Spleen (tissue), 11 donors: ENCODE results near the gene UBASH3A. TPM values are rescaled to one million over a fixed set of nuclear protein-coding genes. Genes with fewer than 3 reads are reported as not detected.

Experiments used
- DNase-seq: peaks from one replicate; pipeline ENCODE4 v3.0.0-alpha.2; 2020
- H3K27ac ChIP-seq, 8 donors: fragments of 200-600 bp; sonication (generic) in 7 of 8; 1 replicate in 4 of 8; 2 replicates in 4 of 8; pipeline versions ENCODE4 v1.5.0 to v1.8.0; 2016 to 2021; ENCODE audit warnings: inconsistent platforms in 4 of 8, mild to moderate bottlenecking in 4 of 8, moderate library complexity in 1 of 8
- H3K27me3 ChIP-seq, 7 donors: fragments of 200-600 bp; sonication (generic) in 6 of 7; replicated peaks in 1 of 7; 1 replicate in 4 of 7; 2 replicates in 3 of 7; pipeline versions ENCODE4 v1.5.0 to v1.8.0; 2016 to 2021; ENCODE audit warnings: inconsistent platforms in 3 of 7, mild to moderate bottlenecking in 1 of 7
- H3K36me3 ChIP-seq, 6 donors: fragments of 200-600 bp; sonication (generic) in 5 of 6; 1 replicate in 4 of 6; 2 replicates in 2 of 6; pipeline versions ENCODE4 v1.5.0 to v1.8.0; 2016 to 2021; ENCODE audit warnings: inconsistent platforms in 2 of 6
- H3K4me1 ChIP-seq, 6 donors: fragments of 200-600 bp; sonication (generic) in 5 of 6; 1 replicate in 3 of 6; 2 replicates in 3 of 6; pipeline versions ENCODE4 v1.5.0 to v1.8.0; 2016 to 2021; ENCODE audit warnings: inconsistent platforms in 3 of 6
- H3K4me3 ChIP-seq, 8 donors: fragments of 200-600 bp; sonication (generic) in 7 of 8; 1 replicate in 4 of 8; 2 replicates in 4 of 8; pipeline versions ENCODE4 v1.5.0 to v1.8.0; 2016 to 2021; ENCODE audit warnings: inconsistent platforms in 4 of 8, mild to moderate bottlenecking in 4 of 8, moderate library complexity in 2 of 8
- H3K9me3 ChIP-seq, 8 donors: fragments of 200-600 bp; sonication (generic) in 7 of 8; 1 replicate in 4 of 8; 2 replicates in 4 of 8; pipeline versions ENCODE4 v1.5.0 to v1.8.0; 2016 to 2021; ENCODE audit warnings: inconsistent platforms in 4 of 8
- POLR2A ChIP-seq, 3 donors: fragments of 450-650 bp; IDR thresholded peaks; one replicate each; pipeline ENCODE4 v1.5.1; 2017; ENCODE audit warnings: antibody characterized with exemption in 3 of 3, mild to moderate bottlenecking in 1 of 3
- POLR2AphosphoS5 ChIP-seq, 3 donors: sonication (generic); formaldehyde crosslinking; IDR thresholded peaks; one replicate each; pipeline ENCODE4 v1.5.1; 2017; ENCODE audit warnings: antibody characterized with exemption in 3 of 3
- WGBS, 5 donors: extraction: QIAGEN DNeasy Blood & Tissue Kit in 3 of 5; methylation state at CpG; one replicate each; pipeline versions ENCODE4 v1.1.5 to v1.1.7; 2013 to 2018; 5-methylcytosine and 5-hydroxymethylcytosine counted together
- intact Hi-C: fragments of 100-400 bp; cut with DNase I; formaldehyde crosslinking; loops from one replicate; pipeline ENCODE4 v1.15.0; 2023; ENCODE audit warnings: low total_unique reads
- polyA plus RNA-seq, 3 donors: library from polyadenylated mRNA; stranded (reverse); fragments of 200-250 nt; gene quantifications; one replicate each; pipeline ENCODE4 v1.2.1, GENCODE V29; 2013
- total RNA-seq, 7 donors: library from RNA; depleted of rRNA in 3 of 7; stranded (reverse); fragments of >200 nt in 3 of 7; fragmentation: NEBNext Ultra II Directional in 4 of 7; extraction: Animal tissue kit (Norgen Biotek cat#: 25700) in 4 of 7; gene quantifications; one replicate each; pipeline versions ENCODE4 v1.1.0 to v1.2.1, GENCODE V29; 2016 to 2021
- TF ChIP-seq, protein P1 (sequence below), 11 experiments: fragments of 200-600 bp in 7 of 11; fragments of 450-650 bp in 4 of 11; sonication (generic) in 4 of 11; IDR thresholded peaks in 8 of 11; conservative IDR thresholded peaks in 3 of 11; 1 replicate in 7 of 11; 2 replicates in 4 of 11; pipeline versions ENCODE4 v1.4.0 to v1.8.0; 2016 to 2021; ENCODE audit warnings: antibody characterized with exemption in 11 of 11, inconsistent platforms in 4 of 11, mild to moderate bottlenecking in 1 of 11
- donor health status: healthy with polysubstance abuse.
- donor health status: DM: no; HTN: no; CAD: no; lungs with moderate emphysema.
- donor health status: DM: no; HTN: no; CAD: no.
- donor health status: Bipolar disorder and iron deficiency.
- donor health status: healthy.
- donor health status: DM: no; HTN: no; CAD: no.
- donor health status: DM: yes; HTN: yes; CAD: no.

The UBASH3A gene
- total and polyA plus RNA-seq, 10 donors, result 2.6 to 16.3 (median 10.2) TPM

DNA sequence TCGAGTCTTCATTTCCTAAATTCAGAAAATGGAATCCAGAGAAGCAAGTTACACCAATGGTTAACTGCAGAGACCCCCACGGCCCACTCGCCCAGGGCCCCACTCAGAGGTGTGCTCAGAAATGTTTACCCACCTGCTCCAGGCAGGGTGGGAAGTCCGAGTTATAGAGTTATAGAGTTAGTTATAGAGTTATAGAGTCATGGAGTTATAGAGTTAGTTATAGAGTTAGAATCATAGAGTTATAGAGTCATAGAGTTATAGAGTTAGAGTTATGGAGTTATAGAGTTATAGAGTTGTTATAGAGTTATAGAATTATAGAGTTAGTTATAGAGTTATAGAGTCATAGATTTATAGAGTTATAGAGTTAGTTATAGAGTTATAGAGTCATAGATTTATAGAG, 31.7 kb downstream of the UBASH3A start:
- H3K27ac ChIP-seq, result no peak overlapping the region
- 74 to 84% (median 76%) methylated on average over 4 of the region's 4 CpGs for WGBS, 5 donors
- H3K36me3 ChIP-seq, result peaks cover 0 to 69% (median 11%) of the 10 kb centered on the region in 6 donors
- H3K9me3 ChIP-seq, result peaks cover 0 to 30% (median 16%) of the 10 kb centered on the region in 8 donors
- intact Hi-C loops, result no loop called here
- H3K4me3 ChIP-seq, result no peak overlapping the region
- peaks cover 0 to 61% (median 12%) of the 10 kb centered on the region in 7 donors for H3K27me3 ChIP-seq
- DNase-seq, result peak; percentile 17
- H3K4me1 ChIP-seq, result no peaks in the 10 kb centered on the region
- TF ChIP-seq, protein P1, sequence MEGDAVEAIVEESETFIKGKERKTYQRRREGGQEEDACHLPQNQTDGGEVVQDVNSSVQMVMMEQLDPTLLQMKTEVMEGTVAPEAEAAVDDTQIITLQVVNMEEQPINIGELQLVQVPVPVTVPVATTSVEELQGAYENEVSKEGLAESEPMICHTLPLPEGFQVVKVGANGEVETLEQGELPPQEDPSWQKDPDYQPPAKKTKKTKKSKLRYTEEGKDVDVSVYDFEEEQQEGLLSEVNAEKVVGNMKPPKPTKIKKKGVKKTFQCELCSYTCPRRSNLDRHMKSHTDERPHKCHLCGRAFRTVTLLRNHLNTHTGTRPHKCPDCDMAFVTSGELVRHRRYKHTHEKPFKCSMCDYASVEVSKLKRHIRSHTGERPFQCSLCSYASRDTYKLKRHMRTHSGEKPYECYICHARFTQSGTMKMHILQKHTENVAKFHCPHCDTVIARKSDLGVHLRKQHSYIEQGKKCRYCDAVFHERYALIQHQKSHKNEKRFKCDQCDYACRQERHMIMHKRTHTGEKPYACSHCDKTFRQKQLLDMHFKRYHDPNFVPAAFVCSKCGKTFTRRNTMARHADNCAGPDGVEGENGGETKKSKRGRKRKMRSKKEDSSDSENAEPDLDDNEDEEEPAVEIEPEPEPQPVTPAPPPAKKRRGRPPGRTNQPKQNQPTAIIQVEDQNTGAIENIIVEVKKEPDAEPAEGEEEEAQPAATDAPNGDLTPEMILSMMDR (IDR thresholded peaks at IDR 0.05 in 8 of 11, conservative IDR thresholded peaks at IDR 0.05 in 3 of 11), result no peak
- TF ChIP-seq POLR2AphosphoS5 (IDR thresholded peaks at IDR 0.05), result no peak
- no peak for TF ChIP-seq POLR2A (IDR thresholded peaks at IDR 0.05)

DNA sequence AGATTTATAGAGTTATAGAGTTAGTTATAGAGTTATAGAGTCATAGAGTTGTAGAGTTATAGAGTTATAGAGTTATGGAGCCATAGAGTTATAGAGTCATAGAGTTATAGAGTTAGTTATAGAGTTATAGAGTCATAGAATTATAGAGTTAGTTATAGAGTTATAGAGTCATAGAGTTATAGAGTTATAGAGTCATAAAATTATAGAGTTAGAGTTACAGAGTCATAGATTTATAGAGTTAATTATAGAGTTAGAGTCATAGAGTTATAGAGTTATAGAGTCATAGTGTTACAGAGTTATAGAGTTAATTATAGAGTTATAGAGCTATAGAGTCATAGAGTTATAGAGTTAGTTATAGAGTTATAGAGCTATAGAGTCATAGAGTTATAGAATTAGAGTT, 32.1 kb downstream of the UBASH3A start:
- intact Hi-C loops, result no loop called here
- TF ChIP-seq POLR2A (IDR thresholded peaks at IDR 0.05), result no peak
- TF ChIP-seq POLR2AphosphoS5 (IDR thresholded peaks at IDR 0.05), result no peak
- TF ChIP-seq, protein P1 (IDR thresholded peaks at IDR 0.05 in 8 of 11, conservative IDR thresholded peaks at IDR 0.05 in 3 of 11), result no peak
- Histone ChIP-seq H3K4me1 (no peaks in the 10 kb centered on the region), H3K4me3 (no peak overlapping the region), H3K9me3 (peaks cover 0 to 30% (median 16%) of the 10 kb centered on the region in 8 donors), H3K27me3 (peaks cover 0 to 57% (median 7%) of the 10 kb centered on the region in 7 donors), H3K27ac (no peak overlapping the region), H3K36me3 (peaks cover 0 to 65% (median 11%) of the 10 kb centered on the region in 6 donors)
- DNase-seq, result no peak

DNA sequence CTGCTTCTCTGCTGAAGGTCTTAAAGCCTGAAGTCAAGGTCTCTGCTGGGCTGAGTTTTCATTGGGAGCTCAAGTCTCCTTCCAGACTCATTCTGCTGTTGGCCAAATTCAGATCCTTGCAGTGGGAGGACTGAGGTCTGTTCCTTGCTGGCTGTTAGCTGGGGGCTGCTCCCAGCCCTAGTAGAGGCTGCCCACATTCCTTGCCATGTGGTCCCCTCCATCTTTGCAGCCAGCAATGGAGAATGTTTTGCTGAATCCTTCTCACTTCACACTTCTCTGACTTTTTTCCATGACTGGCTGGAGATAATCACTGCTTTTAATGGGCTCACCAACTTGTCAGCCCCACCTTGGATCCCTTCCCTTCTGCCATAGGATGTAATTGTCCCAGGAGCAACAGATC, 33.2 kb downstream of the UBASH3A start:
- intact Hi-C loops, result no loop called here
- H3K4me3 ChIP-seq, result no peak overlapping the region
- H3K4me1 ChIP-seq, result no peaks in the 10 kb centered on the region
- peak; percentile 32 for DNase-seq
- TF ChIP-seq, protein P1 (IDR thresholded peaks at IDR 0.05 in 8 of 11, conservative IDR thresholded peaks at IDR 0.05 in 3 of 11), result no peak
- TF ChIP-seq POLR2A (IDR thresholded peaks at IDR 0.05), result no peak
- no peak for TF ChIP-seq POLR2AphosphoS5 (IDR thresholded peaks at IDR 0.05)
- peaks cover 0 to 28% (median 14%) of the 10 kb centered on the region in 8 donors for H3K9me3 ChIP-seq
- H3K27ac ChIP-seq, result no peak overlapping the region
- peaks cover 0 to 64% (median 10%) of the 10 kb centered on the region in 6 donors for H3K36me3 ChIP-seq
- H3K27me3 ChIP-seq, result peaks cover 0 to 46% (median 3%) of the 10 kb centered on the region in 7 donors

DNA sequence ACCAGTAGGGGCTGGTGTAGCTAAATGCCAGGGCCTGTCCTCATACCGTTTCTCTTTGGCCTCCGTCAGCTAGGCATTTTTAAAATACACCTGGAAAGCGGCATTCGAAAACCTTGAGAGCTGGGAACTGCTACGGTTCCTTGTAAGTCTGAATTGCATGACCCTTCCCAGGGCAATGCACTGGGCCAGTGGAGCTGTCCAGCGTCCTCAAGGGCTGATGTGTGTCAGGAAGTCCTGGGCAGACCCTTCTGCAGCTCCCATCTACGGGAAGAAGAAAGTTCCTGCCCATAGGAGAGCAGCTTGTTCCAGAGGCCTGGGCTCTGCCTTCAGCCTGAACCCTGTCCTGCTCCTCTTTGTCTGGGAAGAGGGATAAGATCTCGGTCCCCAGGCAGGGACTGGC, 34.1 kb downstream of the UBASH3A start:
- 65 to 85% (median 72%) methylated on average over 5 to 8 of the region's 8 CpGs for WGBS, 5 donors
- H3K36me3 ChIP-seq, result peaks cover 0 to 57% (median 2%) of the 10 kb centered on the region in 6 donors
- no peak overlapping the region for H3K27ac ChIP-seq
- H3K9me3 ChIP-seq, result peaks cover 0 to 19% (median 5%) of the 10 kb centered on the region in 8 donors
- TF ChIP-seq, protein P1 (IDR thresholded peaks at IDR 0.05 in 8 of 11, conservative IDR thresholded peaks at IDR 0.05 in 3 of 11), result no peak
- TF ChIP-seq POLR2A (IDR thresholded peaks at IDR 0.05) (no peak), POLR2AphosphoS5 (IDR thresholded peaks at IDR 0.05) (no peak)
- DNase-seq, result peak; percentile 47
- no peaks in the 10 kb centered on the region for H3K4me1 ChIP-seq
- intact Hi-C loops, result no loop called here
- no peak overlapping the region for H3K4me3 ChIP-seq
- H3K27me3 ChIP-seq, result peaks cover 0 to 42% (median 3%) of the 10 kb centered on the region in 7 donors
